GM21786 (cell line): ENCODE results near the gene BCAR1.
"Not testable (repeated sequence)": the region's sequence is repeated elsewhere in the genome, so short reads cannot be mapped to it uniquely, and the experiment has no call there.

Source experiments
- ATAC-seq: cut with Tn5 transposase; IDR thresholded peaks from one replicate; pipeline ENCODE4 v1.9.1; 2021; ENCODE audit not compliant: unreplicated experiment

BCAR1 gene

DNA sequence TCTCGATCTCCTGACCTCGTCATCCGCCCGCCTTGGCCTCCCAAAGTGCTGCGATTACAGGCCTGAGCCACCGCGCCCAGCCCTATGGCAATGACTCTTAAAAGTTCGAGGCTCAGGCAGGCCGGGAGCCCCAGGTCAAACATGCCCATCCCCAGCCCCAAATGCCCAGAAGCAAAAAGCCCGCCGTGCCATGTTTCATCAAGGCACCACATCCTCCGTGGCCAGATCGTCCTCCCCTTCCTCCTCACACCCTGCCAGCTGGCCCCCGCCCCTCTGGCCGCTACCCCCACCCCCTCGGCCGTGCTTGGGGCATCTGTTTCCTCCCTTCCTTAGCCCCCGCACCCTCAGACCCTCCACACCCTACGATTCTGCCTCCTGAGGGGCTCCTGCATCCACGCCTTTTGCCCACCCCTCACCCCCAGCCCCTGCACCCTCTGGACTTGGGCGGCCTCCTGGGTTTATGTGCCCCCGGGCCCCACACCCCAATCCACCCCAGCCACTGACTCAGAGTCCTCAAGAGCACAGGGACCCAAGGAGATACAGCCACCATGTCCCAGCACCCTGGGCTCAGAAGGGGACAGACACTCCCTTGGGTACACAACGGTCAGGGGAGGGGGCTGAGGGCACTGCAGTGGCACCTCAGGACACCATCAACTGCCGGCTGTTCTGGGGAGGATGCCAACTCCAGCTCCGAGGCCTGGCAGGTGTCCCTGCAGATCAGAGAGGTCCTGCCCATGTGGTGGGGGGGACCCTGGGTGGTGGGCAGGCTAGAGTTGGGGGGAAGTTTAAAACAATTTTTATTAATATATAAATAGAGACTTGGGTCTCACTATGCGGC, 25.5 kb downstream of the BCAR1 start:
- ATAC-seq: no peak

DNA sequence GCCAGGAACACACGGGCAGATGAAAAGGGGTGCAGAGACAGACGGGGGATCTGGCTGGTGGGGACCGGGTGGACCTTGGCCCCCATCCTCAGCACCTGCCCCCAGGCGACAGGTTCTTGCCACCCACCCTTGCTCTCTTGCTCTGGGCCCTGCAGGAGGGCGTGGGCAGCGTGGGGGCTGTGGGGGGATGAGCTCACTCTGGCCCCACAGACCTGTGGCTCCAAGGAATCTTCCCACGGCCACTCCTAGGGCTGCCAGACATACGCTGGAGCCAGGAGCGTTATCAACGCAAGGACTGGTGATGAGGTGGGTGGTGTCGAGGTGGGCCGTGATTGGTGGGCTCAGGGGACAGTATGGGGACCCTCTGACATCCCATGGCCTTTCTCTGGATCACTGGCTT, 26.3 kb downstream of the BCAR1 start:
- ATAC-seq: no peak

DNA sequence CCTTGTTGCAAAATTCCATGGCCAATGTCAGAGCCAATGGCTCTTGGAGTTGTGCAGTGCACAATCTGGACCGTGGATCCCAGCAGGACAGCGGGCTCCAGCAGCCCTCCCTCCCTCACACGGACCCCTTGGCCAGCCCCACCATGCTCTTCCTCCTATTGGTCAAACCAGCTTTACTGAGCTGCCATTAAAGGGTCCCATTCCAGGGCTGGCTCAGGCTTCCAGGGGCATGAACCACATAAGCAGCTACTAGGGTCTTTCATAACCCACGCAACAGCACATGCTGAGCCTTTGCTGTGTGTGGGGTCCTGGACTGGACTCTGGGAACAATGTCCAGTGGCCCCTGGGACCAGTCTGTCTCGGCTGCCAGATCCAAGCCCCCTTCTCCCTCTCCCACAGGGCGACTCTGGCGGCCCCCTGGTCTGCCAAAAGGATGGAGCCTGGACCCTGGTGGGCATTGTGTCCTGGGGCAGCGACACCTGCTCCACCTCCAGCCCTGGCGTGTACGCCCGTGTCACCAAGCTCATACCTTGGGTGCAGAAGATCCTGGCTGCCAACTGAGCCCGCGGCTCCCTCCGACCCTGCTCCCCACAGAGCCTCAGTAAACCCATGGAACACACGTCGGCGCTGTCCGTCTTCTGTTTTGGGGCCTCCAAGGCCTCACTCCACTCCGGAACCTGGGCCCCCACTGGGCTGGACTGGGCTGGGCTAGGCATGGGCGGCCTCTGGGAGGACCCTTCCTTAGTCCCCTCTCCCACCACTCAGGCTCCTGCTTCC, 26.9 kb downstream of the BCAR1 start:
- no peak for ATAC-seq

DNA sequence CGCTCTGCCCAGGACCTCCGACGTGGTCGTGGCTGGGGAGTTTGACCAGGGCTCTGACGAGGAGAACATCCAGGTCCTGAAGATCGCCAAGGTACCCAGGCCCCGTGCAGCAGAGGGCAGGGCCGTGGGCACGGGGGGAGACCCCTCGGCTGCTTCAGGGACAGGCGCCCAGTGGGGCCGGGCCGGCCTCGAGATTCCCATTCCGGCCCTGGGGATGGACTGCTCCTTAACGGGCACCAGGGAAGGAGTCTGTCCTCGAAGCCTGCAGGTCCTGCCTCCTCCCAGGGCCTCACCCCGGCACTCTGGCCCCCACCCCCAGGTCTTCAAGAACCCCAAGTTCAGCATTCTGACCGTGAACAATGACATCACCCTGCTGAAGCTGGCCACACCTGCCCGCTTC, 28.3 kb downstream of the BCAR1 start:
- not testable (repeated sequence) for ATAC-seq

DNA sequence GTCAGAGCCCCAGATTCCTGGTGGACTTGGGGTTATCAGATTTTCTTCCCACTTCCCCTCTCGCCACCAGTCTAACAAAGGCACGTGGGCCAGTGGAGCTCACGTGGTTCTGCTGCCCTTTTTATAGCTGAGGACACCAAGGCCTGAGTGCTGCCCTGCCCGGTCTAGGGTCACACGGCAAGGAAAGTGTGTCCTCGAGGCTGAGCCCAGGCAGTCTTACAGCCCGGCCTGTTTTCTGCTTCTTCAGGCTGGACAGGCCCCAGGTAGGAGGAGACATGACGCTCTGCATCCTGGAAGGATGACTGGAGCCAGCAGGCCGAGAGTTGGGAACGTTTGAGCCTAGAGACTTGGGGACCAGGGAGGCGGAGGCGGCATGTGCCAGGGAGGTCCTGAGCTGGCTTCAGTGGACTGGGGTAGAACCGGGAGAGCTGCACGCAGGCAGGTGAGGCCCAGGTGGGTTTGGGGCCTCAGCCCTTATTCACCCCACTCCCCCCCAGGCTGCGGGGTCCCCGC, 29.1 kb downstream of the BCAR1 start:
- no peak for ATAC-seq

DNA sequence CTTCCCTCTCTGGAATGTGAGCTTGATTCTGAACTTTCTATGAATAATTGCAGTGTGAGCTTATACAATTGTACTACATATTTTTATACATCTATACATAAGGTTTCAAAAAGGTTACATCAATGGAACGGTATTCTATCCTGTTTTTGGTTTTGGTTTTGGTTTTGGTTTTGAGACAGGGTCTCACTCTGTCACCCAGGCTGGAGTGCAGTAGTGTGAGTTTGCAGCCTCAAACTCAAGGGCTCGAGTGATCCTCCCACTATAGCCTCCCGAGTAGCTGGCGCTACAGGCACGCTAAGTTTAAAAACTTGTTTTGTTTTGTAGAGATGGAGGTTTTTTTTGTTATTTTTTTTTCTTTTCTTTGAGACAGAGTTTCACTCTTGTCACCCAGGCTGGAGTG, 31.6 kb downstream of the BCAR1 start:
- no peak for ATAC-seq

DNA sequence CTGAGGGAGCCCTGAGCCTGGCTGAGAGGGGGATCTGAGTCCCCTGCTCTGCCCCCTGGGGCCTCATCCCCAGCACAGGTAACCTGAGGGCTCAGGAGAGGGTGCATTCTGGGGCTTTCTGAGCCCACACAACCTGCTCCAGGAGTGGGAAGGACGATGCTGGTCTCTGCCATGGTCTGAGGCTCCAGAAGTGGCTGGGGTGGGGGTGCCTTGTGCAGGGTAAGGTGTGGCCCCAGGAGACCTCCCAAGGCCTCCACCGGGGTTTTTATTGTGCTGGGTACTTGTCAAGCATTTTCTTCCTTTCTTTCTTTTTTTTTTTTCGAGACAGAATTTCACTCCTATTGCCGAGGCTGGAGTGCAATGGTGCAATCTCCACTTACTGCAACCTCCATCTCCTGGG, 32.3 kb downstream of the BCAR1 start:
- no peak for ATAC-seq

DNA sequence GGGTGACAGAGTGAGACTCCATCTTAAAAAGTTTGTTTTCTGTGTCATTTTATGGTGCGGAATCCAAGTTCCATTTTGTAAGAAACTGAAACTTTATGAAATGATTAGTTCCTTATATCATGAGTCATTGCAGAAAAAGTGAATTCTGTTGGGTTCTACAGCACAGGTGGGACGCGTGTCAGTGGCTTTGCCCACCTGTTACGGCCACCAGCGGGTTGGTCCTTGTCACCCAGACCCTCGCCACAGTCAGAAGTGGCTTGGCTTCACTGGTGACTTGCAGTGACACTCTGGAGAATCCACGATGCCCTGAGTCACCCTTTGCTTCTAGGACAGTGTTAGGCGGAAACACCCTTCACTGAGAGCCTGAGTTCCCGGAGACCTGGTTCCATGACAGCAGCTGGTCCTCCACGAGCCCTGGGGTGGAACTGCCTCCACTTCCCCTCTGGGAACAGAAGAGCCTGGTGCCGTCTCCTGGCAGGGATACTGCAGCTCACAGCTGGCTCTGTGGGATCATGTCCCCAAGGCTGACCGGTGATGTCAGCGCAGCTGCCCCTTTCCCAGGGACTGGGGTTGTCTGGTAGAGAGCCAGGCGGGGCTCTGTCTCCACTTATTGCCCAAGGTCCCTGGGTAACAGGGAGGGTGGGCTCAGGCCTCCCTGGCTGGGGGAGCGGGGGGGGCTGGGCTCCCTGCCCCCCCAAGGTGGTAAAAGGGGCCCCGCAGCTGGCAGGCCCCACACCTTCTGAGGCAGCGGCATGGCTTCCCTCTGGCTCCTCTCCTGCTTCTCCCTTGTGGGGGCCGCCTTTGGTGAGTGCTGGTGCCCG, 33.0 kb downstream of the BCAR1 start, which contains the start of gene CTRB1:
CTRB1 (plus strand) TSS at position 733 of the 821 bp plus-strand sequence; CDS start at position 753, 20 bp downstream.
- ATAC-seq: peak; percentile 74

DNA sequence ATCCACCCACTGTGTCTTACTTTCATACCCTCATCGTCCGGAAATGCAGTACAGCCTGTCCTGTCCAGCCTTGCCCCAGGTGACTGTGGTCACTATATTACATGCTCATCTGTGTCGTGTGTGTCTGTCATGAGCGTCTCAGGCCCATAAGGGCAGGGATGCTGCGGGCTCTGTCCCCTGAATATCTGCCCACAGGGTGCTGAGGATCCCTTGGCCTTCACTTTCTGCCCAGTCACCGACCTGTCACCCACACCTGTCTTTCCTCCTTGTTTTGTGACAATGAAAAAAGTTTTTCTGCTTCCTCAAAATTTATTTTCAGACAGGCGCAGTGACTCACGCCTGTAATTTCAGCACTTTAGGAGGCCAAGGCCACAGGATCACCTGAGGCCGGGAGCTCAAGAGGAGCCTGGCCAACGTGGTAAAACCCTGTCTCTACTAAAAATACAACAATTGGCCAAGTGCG, 34.0 kb downstream of the BCAR1 start:
- ATAC-seq: no peak

DNA sequence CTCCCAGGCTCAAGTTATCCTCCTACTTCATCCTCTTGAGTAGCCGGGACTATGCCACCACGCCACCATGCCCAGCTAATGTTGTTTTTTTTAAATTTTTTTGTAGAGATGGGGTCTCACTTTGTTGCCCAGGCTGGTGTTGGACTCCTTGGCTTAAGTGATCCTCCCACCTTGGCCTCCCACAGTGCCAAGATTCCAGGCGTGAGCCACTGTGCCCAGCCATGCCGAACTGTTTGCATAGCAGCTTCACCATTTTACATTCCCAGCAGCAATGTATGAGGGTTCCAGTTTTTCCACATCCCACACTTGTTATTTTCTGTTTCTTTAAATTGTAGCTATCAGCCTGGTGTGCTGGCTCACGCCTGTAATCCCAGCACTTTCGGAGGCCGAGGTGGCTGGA, 34.8 kb downstream of the BCAR1 start:
- no peak for ATAC-seq

DNA sequence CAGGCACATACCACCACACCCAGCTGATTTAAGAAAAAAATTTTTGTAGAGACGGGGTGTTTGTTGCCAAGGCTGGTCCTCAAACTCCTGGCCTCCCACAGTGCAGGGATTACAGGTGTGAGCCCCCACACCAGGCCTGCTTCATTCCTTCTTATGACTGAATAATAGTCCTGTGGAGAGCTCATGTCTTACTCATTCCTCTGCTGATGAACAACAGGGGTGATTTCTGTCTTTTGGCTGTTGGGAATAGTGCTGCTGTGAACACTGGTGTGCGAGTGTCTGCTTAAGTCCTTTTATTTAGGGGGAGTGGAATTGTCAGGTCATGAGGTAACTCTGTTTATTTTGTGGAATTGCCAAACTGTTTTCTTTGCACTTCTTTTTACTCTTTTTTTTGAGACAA, 35.3 kb downstream of the BCAR1 start:
- ATAC-seq: no peak

DNA sequence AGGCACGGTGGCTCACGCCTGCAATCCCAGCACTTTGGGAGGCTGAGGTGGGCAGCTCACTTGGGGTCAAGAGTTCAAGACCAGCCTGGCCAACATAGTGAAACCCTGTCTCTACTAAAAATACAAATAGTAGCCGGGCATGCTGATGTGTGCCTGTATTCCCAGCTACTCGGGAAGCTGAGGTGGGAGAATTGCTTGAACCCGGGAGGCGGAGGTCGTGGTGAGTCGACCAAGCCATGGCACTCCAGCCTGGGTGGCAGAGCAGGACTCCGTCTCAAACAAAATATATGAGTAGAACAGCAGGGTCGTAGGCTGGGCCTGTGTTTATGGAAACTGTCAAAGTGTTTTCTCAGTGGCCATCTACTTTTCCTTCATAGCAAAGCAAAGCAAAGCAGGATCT, 40.1 kb downstream of the BCAR1 start:
- not testable (repeated sequence) for ATAC-seq

DNA sequence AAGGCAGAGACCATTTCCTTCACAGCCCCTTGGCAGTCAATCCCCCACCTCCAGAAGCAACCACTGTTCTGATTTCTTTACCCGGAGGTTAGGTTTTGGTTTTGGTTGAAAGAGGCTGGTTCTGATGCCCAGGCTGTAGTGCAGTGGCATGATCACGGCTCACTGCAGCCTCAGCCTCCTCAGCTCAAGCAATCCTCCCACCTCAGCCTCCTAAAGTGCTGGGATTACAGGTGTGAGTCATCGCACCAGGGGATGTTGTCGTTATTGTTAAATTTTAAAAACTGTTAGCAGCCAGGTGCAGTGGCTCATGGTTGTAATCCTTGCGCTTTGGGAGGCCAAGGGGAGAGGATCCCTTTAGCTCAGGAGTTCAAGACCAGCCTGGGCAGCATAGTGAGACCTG, 41.5 kb downstream of the BCAR1 start:
- no peak for ATAC-seq

DNA sequence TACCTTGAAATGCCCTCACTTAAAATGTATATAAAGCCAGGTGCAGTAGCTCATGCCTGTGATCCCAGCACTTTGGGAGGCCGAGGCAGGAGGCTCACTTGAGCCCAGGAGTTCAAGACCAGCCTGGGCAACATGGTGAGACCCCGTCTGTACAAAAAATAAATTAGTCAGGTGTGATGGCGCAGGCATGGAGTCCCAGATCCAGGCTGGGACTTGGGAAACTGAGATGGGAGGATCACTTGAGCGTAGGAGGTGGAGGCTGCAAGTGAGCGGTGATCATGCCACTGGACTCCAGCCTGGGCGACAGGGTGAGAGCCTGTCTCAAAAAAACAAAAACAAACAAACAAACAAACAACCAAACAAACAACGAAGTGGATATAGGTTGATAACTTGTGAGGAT, 41.9 kb downstream of the BCAR1 start:
- ATAC-seq: not testable (repeated sequence)

DNA sequence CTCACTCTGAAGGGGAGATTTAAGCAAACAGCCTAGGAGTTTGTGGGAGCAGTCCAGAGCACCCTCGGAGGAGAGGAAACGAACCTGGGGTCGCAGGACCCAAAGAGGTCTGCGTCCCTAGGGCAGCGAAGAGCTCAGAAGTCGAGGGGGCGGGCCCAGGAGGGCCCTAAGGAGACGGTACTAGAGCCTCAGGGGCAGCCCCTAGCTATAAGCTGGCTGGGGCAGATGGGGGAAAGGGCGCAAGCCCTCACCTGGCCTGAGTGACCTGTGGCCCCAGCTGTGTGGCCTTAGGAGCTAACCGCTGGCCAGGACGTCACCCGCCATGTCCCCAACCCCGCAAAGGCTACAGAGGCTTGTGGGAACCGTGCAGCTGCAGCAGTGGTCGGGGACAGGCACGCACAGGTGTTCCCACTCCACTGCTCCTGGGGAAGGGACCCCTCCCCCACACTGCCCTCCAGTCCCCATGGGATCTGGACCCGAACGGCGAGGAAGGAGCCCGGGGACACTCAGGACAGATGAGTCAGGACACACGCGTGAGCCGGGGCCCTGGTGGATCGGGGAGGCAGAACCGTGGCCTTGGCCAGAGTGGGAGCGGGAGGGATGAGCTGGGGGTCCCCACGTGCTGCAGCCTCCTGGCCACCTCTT, 42.4 kb downstream of the BCAR1 start:
- ATAC-seq: no peak

DNA sequence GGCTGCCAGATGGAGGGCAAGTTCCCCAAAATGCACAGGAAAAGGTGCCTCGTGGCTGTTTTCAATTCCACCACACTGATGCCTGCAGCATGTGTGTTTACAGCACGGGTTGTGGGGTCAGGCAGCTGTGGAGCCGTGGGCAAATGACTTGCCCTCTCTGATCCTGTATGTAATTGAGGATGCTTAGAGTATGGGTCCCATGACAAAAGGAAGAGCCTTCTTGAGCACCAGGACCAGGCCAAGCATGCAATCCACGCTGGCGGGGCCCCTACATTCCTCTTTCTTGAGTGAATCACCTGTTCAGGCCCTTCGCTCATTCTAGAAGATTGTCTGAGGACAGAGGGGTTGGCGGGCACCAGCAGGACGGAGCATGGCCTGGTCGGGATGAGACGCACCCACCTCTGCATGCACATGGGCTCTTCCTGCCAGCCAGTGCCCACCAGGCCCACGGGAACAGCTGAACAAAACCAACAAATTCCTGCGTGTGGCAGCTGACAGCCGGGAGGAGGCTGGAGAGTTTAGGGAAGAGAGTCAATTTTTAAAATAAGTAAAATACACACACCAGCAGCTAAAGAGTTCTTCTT, 43.1 kb downstream of the BCAR1 start:
- no peak for ATAC-seq

DNA sequence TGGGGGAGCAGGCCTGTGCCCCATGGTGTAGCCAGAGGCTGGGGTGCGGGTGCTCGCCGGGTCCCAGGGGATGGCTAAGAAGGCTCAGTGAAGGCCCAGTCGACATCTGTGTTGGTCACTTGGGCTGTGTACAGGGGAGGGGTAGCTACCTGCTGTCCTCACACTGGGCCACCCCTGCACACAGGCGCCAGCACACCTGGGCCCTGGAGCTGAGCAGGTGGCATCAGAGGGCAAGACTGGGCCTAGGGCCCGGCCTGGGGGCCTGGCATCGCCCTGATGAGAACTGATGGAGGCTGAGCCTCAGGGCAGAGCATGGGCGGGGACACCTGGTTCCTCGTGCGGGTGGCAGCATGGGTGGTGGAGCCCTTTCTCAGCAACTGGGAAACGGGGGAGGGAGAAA, 43.6 kb downstream of the BCAR1 start:
- no peak for ATAC-seq

DNA sequence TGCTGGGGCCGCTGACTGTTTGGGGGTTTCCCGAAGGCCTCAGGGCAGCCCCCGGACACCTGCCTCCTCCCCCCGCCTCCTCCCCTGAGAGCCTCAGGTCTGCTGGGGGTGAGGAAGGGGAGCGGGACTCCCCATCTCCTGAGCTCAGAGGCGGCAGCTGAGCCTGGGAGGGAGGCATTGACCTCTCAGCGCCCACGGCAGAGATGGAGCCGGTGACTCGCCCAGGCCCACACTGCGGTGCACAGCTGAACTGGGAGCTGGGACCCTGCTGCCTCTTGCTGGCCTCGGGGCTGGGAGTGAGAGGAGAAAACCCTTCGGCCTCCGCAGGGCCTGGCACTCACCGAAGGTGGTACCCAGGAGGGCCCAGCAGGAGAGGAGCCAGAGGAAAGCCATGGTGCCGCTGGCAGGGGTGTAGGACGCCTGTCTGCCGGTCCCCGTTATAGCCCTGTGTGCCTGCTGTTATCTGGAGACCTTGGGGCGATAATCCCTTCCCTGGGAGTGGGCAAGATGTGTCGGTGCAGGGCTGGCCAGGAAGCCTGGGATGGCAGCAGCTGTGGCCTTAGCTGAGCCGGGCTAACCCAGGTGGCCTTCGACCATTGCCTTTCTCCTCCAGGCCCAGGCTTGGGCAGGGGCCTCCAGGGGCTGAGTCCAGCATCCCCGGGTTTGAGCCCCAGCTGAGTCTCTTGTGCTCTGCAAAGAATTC, 44.5 kb downstream of the BCAR1 start, which contains the start of gene CTRB2:
CTRB2 (minus strand) TSS at position 413 of the 703 bp plus-strand sequence; CDS start at position 393, 20 bp downstream.
- ATAC-seq: no peak

DNA sequence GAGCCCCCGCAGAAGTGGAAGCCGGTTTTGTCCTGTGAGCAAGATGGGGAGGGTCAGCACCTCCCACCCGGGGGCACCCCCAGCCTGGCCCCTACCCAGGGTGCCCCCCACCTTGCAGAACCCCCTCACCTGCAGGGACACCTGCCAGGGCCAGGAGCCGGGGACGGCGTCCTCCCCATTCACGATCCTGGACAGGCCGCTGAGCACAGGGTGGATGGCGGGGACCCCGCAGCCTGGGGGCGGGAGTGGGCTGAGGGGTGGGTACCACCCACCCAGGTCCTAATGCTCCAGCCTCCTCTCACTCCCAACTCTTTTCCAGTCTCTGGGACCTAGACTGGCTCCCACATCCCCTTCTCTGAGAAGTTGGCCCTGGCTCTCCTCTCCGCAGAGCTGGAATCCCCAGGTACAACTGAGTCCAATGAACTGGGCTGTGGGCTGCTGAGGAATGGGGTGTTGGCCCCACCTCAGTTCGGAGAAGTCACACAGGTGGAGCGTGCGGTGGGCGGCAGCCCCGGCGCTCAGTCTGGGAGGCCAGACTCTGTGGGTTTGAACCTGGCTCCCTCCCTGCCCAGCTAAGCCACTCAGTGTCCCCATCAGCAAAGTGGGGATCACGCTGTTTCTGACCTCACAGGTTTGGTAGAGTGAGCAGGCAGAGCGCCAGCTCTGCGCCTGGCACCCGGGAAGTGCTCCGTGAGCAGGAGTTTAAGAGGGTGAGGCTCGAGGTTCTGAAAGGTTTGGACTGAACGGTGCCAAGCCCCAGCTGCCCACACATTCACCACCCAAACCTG, 45.3 kb downstream of the BCAR1 start:
- not testable (repeated sequence) for ATAC-seq
